Raji (cell line): Measurements from ENCODE around the gene RAPGEF5.

Experiments used
- POLR2A ChIP-seq: IDR thresholded peaks from 2 replicates; pipeline ENCODE4 v1.6.1; 2011; ENCODE audit warnings: low read depth, low read length, control low read depth; ENCODE audit not compliant: insufficient read depth

Gene RAPGEF5

GRCh38 chr7:22361320-22361719, 4.4 kb upstream of the RAPGEF5 start:
- TF ChIP-seq POLR2A = no peak

- TF ChIP-seq POLR2A = no peak
These were observed 2.1 kb upstream of the RAPGEF5 start for GRCh38 chr7:22358820-22359697.

- TF ChIP-seq POLR2A = no peak
These were observed 589 bp upstream of the RAPGEF5 start for GRCh38 chr7:22357311-22358175.

GRCh38 chr7:22356010-22356691, 803 bp downstream of the RAPGEF5 start:
- peak; percentile 50; the same call in 1 of the 2 replicates for TF ChIP-seq POLR2A

GRCh38 chr7:22355620-22356009, 1.3 kb downstream of the RAPGEF5 start:
- TF ChIP-seq POLR2A = no peak

- no peak for TF ChIP-seq POLR2A
These were observed 2.5 kb downstream of the RAPGEF5 start for GRCh38 chr7:22354462-22354861.

GRCh38 chr7:22352887-22353286, 4.1 kb downstream of the RAPGEF5 start:
- no peak for TF ChIP-seq POLR2A

GRCh38 chr7:22351878-22352277, 5.1 kb downstream of the RAPGEF5 start:
- TF ChIP-seq POLR2A = no peak

- TF ChIP-seq POLR2A = no peak
These were observed 5.6 kb downstream of the RAPGEF5 start for GRCh38 chr7:22351329-22351692.

- TF ChIP-seq POLR2A = no peak
These were observed 6.3 kb downstream of the RAPGEF5 start for GRCh38 chr7:22350466-22351328.

GRCh38 chr7:22348379-22348778, 8.6 kb downstream of the RAPGEF5 start:
- TF ChIP-seq POLR2A = no peak

GRCh38 chr7:22346383-22347107, 10.4 kb downstream of the RAPGEF5 start:
- no peak for TF ChIP-seq POLR2A

GRCh38 chr7:22344655-22345054, 12.3 kb downstream of the RAPGEF5 start:
- TF ChIP-seq POLR2A = no peak

- TF ChIP-seq POLR2A = no peak
These were observed 13.3 kb downstream of the RAPGEF5 start for GRCh38 chr7:22343612-22344011.

GRCh38 chr7:22343071-22343470, 13.9 kb downstream of the RAPGEF5 start:
- no peak for TF ChIP-seq POLR2A
